Activated CD8-positive, alpha-beta memory T cell treated with anti-CD3 and anti-CD28 coated beads for 24 hours (primary cell): ENCODE measurements around the gene FAM174C.

Experiments used
- DNase-seq: peaks from one replicate; pipeline ENCODE4 v3.0.0-alpha.2; 2020

Gene FAM174C

GRCh38 chr19:1251330-1252220 is 23.8 kb upstream of the FAM174C start:
- peak; percentile 82 for DNase-seq

- DNase-seq = peak; percentile 81
These were observed 23.0 kb upstream of the FAM174C start for GRCh38 chr19:1252221-1252820.

GRCh38 chr19:1252821-1253513 is 22.4 kb upstream of the FAM174C start:
- peak; percentile 85 for DNase-seq

GRCh38 chr19:1253514-1254080 is 21.7 kb upstream of the FAM174C start:
- DNase-seq = no peak

GRCh38 chr19:1254081-1254527 is 21.2 kb upstream of the FAM174C start:
- DNase-seq = no peak

- no peak for DNase-seq
These were observed 20.7 kb upstream of the FAM174C start for GRCh38 chr19:1254530-1255185.

GRCh38 chr19:1255186-1256161 is 19.9 kb upstream of the FAM174C start:
- no peak for DNase-seq

- no peak for DNase-seq
These were observed 18.5 kb upstream of the FAM174C start for GRCh38 chr19:1256646-1257474.

- no peak for DNase-seq
These were observed 17.7 kb upstream of the FAM174C start for GRCh38 chr19:1257475-1258162.

- DNase-seq = no peak
These were observed 17.2 kb upstream of the FAM174C start for GRCh38 chr19:1258163-1258492.

- DNase-seq = no peak
These were observed 16.6 kb upstream of the FAM174C start for GRCh38 chr19:1258707-1259205.

- DNase-seq = peak; percentile 89
These were observed 16.0 kb upstream of the FAM174C start for GRCh38 chr19:1259206-1259875.

GRCh38 chr19:1259876-1260748 is 15.2 kb upstream of the FAM174C start:
- DNase-seq = no peak

- peak; percentile 98 for DNase-seq
These were observed 14.4 kb upstream of the FAM174C start for GRCh38 chr19:1260749-1261537.

- no peak for DNase-seq
These were observed 13.9 kb upstream of the FAM174C start for GRCh38 chr19:1261538-1261797.

- DNase-seq = no peak
These were observed 13.3 kb upstream of the FAM174C start for GRCh38 chr19:1261798-1262622.

- DNase-seq = no peak
These were observed 12.7 kb upstream of the FAM174C start for GRCh38 chr19:1262623-1263123.
